Activated effector memory CD4-positive, alpha-beta T cell treated with anti-CD3 and anti-CD28 coated beads, Interleukin-2, amount 50 U/mL, for 16 hours (primary cell): ENCODE measurements around the gene TBC1D24.

Experiments used
- DNase-seq: peaks from one replicate; pipeline ENCODE4 v3.0.0-alpha.2; 2020

The TBC1D24 gene

DNA sequence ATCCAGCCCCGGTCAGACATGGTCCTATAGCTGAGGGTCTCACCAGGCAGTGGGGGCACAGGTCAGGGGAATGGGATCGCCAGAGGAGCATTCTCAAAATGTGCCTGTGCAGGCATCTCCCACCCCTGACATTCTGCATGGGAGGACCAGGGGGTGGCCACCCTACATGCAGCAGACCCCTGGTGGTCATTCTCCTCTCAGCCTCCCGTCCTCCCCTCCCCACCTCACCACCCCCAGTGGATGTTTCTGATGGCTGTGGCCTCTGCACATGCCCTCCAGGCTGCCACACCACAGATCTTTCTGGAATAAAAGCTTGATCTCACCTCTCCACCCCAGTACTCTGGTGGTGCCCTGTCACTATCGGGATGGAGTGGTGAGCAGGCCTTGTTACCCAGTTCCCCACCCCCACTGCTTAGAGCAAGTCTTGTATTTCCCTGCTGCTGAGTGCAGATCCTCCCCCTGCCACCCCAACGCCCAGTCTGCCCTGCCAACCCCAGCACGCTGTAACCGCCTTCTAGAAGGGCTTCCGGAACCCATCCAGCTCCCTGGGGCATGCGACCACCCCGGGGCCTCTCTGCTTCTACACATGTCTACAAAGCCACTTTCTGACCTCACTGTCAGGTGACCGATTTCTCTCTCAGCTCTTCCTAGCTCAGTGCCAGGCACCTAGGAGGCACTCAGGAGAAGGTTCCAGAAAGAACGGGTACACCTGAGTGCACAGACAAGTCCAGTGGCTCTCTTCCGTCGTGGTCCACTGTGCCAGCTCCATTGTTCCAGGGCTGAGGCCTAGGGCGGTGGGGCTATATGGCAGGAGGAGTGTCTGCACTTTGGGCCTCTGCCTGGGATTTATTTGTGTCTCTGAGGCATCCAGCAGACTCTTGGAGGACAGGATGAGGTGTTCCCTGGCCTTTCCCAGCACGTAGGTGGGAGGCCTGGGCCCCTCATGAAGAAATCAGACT, 9.3 kb downstream of the TBC1D24 start:
- DNase-seq: no peak

DNA sequence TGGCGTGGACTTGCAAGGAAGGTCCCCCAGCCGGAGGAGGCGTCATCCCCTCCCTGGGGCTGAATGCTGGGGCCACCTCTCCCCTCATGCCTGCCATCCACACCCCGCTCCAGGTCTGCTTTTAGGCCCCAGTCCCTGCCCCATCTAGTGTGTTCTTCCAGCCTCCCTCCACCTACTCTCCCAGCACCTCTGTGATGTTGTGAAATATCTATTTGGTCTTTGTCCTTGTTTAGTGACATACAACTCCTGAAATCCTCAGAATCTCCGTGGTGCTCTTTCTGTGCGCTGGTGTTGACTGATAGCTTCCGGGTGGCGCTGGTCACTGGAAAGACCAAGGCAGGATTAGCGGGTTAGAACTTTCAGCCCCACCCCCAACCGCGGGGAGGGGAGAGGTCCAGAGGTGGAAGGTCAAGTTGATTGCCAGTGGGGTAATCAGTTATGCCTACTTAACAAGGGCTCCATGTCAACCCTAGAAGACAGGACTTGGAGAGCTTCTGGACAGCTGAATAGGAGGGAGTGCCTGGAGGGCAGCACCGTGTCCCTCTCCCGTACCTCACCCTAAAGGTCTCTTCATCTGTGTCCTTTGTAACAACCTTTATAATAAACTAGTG, 10.1 kb downstream of the TBC1D24 start:
- DNase-seq: no peak

DNA sequence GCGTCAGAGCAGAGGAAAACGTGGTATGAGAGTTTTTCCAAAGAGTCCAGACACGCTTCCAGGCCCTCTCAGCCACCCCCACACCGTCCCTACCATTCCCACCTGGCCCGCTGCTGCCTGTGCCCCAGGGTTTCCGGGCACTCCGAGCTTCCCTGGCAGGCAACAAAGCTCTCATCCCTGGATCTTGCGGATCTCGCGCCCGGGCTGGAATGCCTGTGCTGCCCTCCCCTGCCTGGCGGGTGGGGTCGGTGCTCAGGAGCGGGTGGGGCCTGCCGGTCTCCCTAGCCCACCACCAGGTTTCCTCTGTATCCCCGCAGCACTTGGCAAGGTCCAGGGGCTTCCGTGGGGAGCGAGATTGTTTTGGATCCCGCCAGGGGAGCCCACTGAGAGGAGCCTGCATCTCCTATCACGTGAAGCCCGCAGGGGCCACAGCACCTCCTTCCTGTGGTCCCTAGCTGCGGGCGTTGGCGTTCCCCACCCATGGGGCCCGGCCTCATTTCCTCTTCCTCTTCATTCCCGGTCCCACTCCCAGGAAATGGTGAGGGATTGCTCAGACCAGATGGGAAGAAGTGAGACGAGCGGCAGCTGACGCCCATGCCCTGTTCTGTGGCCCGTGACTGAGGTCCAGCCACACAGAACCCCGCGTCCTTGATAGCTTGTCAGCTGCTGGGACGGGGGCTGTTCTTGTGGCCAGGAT, 11.0 kb downstream of the TBC1D24 start:
- no peak for DNase-seq

DNA sequence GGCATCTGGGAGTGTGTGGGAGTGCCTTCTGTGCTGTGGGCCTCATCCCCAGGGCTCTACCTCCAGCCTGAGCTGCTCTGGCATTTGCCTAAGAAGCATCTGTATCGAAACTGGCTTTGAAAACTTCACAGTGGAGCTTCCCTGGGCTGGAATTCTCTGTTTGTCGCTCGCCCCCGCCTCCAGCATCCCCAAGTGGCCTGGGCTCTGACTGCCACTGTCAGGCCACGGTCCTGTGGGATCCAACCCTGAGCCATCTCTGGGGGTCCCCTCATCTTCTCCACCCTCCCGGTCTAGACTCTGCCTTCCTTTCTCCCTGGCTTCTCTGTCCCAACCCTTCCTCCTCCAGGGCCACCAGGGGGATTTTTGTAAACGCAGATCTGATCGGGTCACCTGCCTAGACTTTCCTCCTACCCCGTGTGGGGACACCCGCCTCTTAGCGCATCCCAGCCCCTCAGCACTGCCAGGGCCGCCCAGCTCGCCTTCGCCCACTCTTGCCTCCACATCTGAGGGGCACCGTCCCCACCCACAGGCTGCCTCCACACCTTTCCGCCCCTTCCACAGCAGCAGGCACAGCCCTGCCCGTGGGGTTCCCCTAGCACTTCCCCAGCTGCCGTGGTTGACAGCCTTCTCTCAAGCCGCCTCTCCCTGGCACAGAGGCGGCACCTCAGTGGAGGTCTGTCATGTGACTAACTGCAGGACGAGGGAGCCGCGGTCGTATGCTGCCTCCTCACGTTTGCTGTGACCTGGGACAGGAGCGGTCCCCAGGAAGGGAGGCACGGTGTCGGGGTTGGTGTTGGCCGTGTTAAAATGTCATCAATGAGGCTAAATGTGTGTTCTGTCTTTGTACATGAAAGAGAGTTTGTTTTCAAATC, 12.0 kb downstream of the TBC1D24 start:
- peak; percentile 90 for DNase-seq

DNA sequence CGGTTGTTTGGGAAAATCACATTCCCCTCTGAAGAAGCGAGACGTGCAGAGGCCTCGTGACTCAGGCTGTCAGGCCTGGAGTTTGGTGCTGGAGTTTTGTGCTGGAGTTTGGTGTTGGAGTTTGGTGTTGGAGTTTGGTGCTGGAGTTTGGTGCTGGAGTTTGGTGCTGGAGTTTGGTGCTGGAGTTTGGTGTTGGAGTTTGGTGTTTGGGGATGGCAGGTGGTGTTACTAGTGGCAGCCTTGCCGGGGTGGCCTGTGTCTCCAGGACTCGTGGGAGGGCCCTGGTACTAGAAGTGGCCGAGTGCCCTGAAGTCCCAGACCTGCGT, 12.6 kb downstream of the TBC1D24 start:
- no peak for DNase-seq

DNA sequence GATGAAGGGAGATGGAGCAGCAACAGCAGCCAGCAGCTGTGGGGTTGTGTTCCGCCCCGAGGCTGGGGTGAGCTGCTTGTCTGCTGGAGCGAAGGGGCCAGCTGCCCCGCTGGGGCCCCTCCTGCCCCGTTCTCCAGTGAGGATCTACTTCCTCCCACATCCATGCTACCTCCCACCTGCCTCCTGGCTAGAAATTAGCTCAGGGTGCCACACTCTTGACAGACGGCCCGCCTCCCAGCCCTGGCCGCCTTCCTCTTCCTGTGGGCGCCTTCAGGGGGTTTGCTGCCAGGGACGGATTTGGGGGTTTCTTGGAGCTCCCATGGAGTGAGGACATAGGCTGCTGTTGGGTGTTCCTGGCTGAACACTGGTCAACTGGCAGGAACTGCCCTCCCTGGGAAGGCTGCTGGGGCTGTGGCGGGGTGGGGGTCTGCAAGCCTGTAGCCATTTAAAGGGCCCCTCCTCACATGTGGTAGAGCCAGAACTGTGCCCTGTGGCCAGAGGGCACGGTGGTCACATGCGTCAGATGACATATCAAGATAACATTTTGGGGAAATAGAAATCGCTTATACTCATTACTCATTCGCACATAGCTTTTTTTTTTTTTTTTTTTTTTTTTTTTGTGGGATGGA, 13.1 kb downstream of the TBC1D24 start:
- no peak for DNase-seq

DNA sequence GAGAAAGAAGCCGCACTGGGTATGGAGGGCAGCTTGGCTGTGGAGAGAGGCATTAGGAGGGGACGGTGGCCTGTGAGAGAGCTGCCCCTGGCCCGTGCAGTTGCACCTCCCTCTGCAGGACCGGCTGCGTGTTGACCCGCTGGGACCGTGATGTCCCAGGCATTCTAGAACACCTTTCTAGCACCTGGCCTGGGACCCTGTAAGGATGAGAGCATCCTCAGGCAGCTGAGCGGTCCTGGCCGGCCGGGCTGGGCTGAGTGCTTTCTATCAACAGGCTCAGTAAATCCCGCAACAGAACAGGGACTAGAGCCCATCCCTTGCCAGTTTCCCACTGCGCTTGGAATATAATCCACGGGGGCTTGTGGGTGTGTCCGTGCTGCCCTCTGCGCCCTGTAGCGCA, 14.7 kb downstream of the TBC1D24 start:
- no peak for DNase-seq

DNA sequence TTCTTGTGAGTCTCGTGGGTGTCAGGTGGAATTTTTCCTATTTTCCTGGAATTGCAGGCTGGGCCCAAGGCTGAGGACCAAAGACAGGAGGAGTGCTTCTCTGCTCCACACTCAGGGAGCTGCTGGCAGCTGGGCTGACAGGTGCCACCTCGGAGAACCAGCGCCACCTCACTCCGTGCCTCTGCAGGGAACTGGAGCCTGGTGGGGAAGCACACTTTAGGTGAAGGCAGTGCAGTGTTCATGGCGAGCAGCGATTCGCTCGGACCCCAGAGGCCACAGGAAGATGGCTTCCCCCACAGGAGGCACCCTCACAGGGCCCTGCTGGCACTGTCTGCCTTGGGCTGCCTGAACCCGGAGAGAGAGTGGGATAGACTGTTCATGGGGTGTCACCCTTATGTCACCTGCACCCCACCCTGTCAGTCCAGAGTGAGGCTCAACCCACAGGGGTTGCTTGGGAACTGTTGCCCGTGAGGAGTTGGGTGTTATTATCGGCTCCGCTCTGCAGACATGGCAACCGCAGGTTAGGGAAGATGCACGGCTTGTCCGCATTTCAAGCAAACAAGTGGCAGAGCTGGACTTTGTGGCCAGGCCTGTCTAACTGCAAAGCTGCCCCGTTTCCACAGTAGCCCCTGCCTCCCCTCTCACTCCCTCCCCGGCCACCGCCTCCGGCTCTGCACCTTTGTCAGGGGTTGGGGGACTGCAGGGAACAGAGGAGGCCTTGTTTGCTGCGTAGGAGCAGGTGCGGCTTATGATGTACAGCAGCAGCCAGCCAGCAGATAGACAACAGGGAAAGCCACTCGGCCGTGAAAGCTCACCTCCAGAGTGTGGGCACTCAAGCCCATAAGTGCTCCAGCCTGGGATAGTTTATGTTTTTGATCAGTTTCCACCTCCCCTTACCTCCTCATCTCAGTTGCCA, 15.5 kb downstream of the TBC1D24 start:
- no peak for DNase-seq

DNA sequence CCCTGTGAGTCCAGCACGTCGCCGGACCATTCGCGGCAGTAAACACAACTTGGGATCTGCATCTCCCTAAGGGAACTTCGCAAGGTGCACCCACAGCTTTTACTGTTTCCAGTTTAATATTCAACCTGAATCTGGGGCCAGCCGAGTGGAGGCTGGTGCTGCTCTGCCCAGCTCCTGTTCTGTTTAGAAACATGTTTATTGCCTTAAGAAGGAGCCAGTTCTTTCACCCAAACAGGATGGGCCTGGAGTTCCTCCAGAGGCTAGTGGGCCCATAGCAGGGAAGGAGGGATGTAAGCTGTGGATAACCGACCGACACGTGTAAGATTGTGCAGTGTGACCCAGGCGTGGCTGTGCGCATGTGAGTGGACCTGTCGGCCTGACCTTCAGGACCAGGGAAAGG, 17.4 kb downstream of the TBC1D24 start:
- no peak for DNase-seq

DNA sequence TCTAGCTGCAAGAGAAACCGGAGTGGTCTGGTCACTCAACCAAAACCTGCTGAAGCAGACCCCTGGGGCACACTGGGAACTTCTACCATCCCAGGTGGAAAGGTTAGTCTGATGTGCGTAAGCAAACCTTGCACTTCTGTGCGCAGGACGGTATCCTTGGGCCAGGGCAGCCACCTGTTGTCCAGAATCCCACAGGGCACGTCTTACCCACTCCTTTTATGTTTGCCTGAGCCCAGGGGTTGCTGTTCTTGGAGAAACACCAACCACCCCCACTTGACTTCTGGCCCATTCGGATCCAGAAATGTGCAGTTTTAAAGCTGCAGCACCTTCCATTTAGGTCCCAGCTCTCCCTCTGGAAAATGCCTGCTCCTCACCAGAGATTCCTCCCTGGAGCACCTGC, 18.7 kb downstream of the TBC1D24 start:
- no peak for DNase-seq

DNA sequence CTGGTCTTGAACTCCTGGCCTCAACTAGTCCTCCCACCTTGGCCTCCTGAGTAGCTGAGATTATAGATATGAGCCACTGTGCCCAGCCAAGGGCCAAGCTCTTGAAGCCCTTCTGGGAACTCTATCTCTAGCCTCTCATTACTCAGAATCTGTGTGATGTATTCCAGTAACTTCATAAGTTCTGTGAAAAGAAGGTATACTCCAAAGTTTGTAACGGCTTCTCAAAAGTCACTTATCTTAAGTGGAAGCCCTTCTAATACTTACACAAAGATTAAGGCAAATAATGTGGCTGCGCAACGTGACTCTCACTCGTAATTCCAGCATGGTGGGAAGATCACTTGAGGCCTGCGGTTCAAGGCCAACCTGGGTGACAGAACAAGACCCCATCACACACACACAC, 19.7 kb downstream of the TBC1D24 start:
- DNase-seq: no peak

DNA sequence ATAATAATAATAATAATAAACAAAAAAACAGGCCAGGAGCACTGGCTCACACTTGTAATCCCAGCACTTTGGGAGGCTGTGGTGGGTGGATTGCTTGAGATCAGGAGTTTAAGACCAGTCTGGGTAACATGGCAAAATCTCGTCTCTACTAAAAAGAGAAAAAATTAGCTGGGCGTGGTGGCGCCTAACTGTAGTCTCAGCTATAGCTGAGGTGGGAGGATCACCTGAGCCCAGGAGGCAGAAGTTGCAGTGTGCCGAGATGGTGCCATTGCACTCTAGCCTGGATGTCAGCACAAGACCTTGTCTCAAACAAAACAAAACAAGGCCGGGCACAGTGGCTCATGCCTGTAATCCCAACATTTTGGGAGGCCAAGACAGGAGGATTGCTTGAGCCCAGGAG, 20.1 kb downstream of the TBC1D24 start:
- no peak for DNase-seq

DNA sequence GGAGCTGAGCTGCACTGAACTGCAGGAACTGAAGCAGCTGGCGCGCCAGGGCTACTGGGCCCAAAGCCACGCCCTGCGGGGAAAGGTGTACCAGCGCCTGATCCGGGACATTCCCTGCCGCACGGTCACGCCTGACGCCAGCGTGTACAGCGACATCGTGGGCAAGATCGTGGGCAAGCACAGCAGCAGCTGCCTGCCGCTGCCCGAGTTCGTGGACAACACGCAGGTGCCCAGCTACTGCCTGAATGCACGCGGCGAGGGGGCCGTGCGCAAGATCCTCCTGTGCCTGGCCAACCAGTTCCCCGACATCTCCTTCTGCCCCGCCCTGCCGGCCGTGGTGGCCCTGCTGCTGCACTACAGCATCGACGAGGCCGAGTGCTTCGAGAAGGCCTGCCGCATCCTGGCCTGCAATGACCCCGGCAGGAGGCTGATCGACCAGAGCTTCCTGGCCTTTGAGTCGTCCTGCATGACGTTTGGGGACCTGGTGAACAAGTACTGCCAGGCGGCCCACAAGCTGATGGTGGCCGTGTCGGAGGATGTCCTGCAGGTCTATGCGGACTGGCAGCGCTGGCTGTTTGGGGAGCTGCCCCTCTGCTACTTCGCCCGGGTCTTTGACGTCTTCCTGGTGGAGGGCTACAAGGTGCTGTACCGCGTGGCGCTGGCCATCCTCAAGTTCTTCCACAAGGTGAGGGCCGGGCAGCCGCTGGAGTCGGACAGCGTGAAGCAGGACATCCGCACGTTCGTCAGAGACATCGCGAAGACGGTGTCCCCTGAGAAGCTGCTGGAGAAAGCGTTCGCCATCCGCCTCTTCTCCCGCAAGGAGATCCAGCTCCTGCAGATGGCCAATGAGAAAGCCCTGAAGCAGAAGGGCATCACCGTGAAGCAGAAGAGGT, 21.5 kb downstream of the TBC1D24 start:
- DNase-seq: no peak

DNA sequence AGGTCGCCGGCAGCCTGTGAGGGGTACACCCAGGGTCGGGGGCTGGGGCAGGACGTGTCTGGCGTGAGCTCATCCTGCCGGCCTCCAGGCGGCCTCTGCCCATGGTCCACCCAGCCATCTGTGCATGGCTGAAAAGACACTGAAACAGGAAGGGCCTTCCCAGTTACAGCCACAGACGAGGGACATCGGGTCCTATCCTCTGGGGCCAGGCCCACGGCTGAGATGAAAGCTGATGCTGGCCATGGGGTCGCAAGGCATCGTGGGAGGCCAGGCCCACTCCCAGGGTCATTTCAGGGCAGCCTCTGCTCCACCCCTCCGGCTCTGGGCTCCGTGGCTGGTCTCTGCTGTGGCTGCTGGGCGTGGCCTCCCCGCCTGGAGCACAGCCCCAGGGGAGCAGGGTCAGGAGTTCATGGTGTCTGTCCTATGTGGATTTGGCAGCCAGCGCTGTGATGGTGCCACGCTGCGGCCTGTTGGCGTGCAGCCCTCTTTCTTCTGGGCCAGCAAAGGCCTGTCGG, 22.2 kb downstream of the TBC1D24 start:
- DNase-seq: no peak

DNA sequence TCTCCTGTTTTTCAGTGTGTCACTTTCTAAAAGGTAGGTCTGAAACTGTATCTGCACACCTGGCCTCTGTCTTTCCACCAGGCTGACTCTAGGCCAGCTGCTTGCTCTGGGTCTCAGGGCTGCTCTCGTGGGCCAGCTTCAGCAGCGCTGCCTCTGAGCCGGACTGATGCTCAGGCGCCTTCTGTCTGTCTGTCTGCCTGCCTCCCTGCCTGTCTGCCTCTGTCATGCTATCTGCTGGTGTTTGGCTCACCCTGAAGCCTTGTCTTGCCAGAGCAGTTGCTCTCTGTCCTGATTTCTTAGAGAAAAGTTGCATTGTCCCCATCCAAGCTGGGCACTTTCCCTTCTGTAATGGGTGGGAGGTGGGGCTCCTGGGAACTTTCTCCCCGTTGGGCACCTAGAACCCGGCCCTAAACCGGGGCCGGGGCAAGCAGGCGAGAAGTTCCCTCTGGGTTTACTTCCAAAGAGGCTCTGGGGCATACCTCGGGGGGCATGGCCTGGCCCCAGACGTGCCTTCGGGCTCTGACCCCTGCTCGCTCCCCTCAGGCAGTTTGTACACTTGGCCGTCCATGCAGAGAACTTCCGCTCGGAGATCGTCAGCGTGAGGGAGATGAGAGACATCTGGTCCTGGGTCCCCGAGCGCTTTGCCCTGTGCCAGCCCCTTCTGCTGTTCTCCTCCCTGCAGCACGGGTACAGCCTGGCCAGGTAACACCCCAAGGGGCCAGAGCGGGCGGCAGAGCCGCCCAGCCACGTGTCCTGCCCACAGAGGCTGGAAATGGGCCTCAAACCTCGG, 23.0 kb downstream of the TBC1D24 start:
- DNase-seq: no peak

DNA sequence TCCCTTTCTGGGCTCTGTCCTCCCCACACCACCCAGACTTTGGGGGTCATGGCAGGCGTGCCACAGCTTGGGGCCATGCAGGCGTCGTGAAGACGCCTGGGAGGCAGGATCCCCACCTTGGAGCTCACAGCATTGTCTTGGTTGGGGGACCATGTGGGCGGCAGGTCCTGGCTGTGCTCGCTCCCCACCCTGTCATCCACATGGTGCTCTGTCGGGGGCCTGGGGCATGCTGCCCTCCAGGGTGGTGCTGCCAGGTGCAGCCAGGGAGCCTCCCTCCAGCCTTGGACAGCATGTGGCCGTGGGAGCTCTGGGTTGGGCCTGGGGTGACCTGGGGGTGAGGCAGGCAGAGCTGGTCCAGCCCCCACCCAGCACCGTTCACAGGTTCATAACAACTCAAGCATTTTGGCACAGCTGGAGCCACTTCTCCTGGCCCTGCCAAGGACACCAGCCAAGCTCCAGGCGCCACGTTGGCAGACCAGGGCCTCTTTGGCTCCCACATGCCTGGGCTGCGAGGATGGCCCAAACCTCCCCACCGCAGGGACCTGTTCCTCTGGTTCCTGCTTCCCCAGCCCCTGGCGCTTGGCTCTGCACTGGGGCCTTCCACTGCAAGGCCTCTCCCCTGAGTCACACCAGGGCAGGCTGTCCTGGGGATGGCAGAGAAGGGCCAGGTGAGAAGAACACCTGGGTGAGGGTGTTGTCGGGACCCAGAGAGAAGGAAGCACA, 23.8 kb downstream of the TBC1D24 start:
- no peak for DNase-seq

DNA sequence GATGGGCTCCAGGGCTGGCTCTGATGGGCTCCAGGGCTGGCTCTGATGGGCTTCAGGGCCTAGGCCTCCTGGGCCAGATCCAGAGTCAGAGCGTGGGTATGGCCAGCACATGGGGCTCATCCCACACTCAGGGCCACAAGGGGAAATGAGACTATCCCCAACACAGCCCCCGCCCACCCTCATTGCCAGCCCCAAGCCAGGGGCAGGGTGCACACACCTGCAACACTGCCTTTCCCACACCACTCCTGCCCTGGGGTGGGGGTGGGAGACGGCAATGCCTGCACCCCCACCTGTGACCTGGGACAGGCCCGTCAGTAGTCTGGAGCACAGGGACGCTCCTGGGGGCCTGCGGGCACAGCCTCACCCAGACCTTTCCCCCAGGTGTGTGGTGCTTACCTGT, 24.5 kb downstream of the TBC1D24 start:
- no peak for DNase-seq

DNA sequence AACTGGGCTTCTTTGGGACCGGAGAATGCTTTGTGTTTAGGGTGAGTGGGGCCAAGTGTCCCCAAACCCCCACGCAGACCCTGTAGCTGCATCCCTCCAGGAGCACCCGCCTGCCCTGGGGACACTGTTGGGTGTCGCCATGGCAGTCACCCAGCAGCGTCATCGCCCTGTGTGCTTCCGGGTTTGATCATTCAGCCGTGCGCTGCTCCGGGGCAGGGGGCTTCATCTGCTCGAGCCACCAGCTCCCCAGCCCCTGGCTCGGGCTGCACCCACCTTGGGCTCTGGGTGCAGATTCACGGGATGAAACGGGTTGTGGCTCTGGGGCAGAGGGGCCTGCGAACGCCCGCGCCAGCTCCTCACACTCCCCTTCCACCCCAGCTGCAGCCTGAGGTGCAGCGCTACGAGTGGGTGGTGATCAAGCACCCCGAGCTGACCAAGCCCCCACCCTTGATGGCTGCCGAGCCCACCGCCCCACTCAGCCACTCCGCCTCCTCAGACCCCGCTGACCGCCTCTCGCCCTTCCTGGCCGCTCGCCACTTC, 25.0 kb downstream of the TBC1D24 start:
- DNase-seq: no peak
